Activated T-cell treated with anti-CD3 and anti-CD28 coated beads for 1 hour (primary cell): Measurements from ENCODE around the gene WFS1.

Experiments used
- DNase-seq: peaks from one replicate; pipeline ENCODE4 v3.0.0-alpha.2; 2020; ENCODE audit warnings: low read depth

WFS1 gene

GRCh38 chr4:6269616-6270511 lies at the start of gene WFS1:
TSS of gene WFS1 (plus strand) at chr4:6269850. CDS start at chr4:6277456, 7,606 bp downstream.
- DNase-seq: peak; percentile 97

GRCh38 chr4:6221301-6221850 lies 48.3 kb upstream of the WFS1 start:
- no peak for DNase-seq

GRCh38 chr4:6221851-6222760 lies 47.5 kb upstream of the WFS1 start:
- no peak for DNase-seq

GRCh38 chr4:6222761-6223292 lies 46.8 kb upstream of the WFS1 start:
- no peak for DNase-seq

GRCh38 chr4:6224735-6225134 lies 44.9 kb upstream of the WFS1 start:
- DNase-seq: no peak

- DNase-seq: no peak
Measured at GRCh38 chr4:6225469-6225868, 44.2 kb upstream of the WFS1 start.

GRCh38 chr4:6226506-6226905 lies 43.1 kb upstream of the WFS1 start:
- no peak for DNase-seq

- DNase-seq: no peak
Measured at GRCh38 chr4:6227412-6228157, 42.1 kb upstream of the WFS1 start.

- no peak for DNase-seq
Measured at GRCh38 chr4:6228158-6229067, 41.2 kb upstream of the WFS1 start.

GRCh38 chr4:6229095-6229494 lies 40.6 kb upstream of the WFS1 start:
- DNase-seq: no peak

- DNase-seq: no peak
Measured at GRCh38 chr4:6229671-6230501, 39.8 kb upstream of the WFS1 start.

GRCh38 chr4:6230502-6230785 lies 39.2 kb upstream of the WFS1 start:
- no peak for DNase-seq

GRCh38 chr4:6230827-6231662 lies 38.6 kb upstream of the WFS1 start:
- DNase-seq: no peak

- DNase-seq: no peak
Measured at GRCh38 chr4:6231663-6232165, 37.9 kb upstream of the WFS1 start.

- DNase-seq: no peak
Measured at GRCh38 chr4:6232836-6233785, 36.5 kb upstream of the WFS1 start.

GRCh38 chr4:6233929-6234328 lies 35.7 kb upstream of the WFS1 start:
- DNase-seq: no peak

GRCh38 chr4:6235012-6235411 lies 34.6 kb upstream of the WFS1 start:
- no peak for DNase-seq
